Skin of body (tissue), 2 donors: ENCODE measurements around the gene MAP2K5. TPM values are rescaled to one million over a fixed set of nuclear protein-coding genes. Genes with fewer than 3 reads are reported as not detected.

ENCODE experiments used
- DNase-seq: peaks from one replicate; lab custom pipeline; 2025; lab: John Stamatoyannopoulos, UW
- total RNA-seq: library from RNA; depleted of rRNA; stranded (reverse); fragments of >200 nt; gene quantifications from one replicate; pipeline ENCODE4 v1.2.3, GENCODE V29; 2014

Gene MAP2K5
- total RNA-seq, 1 donor from 2014 or later: 12.2 TPM

- DNase-seq: no peak
Measured at GRCh38 chr15:67779549-67780111, 237.1 kb downstream of the MAP2K5 start.

DNA sequence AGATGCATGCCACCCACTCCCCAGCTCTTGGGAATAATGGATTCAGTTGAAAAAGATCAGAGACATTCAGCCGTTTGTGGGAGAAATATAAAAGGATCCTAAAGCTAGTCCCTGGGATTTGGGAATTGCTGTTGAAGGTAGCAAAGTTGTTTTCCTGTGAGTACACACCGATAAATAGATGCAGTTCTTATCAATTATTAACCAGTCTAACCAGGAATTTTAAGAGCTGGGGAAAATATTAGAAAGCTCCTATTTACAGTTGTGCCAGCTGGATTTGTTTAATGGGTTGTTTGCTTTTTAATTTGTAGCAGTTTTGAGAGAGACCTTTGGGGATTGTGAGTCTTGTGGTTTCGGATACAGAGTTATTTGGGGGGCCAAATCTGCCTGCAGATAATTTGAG is 238.6 kb downstream of the MAP2K5 start:
- no peak for DNase-seq

GRCh38 chr15:67781907-67782690 is 239.6 kb downstream of the MAP2K5 start:
- no peak for DNase-seq

DNA sequence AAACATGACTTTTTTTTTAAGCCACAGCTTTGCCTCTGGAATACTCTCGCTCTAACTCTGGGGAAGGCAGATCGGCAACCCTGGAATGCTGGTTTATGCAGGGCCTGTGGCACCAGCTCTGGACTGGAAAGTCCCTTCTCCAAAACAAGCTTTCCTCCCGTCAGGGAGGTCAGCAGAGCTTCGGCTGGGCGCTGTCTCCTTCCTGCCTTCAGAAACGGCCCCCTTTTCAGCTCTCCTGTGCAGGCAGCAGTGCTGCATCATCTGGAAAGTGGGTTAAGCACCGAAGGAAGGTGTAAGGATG is 240.1 kb downstream of the MAP2K5 start:
- DNase-seq: no peak

- DNase-seq: no peak
Measured at GRCh38 chr15:67783303-67783702, 240.8 kb downstream of the MAP2K5 start.

- DNase-seq: no peak
Measured at GRCh38 chr15:67784090-67784781, 241.7 kb downstream of the MAP2K5 start.

DNA sequence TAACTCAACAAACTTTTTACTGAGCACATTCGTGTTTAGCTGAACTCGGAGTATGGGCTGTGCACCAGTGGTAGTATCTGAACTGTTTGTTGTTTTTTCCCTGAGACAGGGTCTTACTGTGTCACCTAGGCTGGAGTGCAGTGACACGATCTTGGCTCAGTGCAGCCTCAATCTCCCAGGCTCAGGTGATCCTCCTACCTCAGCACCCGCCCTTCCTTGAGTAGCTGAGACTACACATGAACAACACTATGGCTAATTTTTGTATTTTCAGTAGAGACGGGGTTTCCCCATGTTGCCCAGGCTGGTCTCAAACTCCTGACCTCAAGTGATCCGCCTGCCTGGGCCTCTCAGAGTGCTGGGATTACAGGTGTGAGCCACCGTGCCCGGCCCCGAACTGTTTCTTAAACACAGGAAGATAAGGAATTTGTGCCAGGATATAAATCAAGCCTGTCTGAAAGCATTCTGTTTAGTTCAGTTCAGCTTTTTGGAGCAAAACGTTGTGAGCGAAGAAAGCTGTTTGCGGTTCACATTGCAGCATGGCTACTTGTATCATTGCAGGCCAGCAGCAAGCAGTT is 242.4 kb downstream of the MAP2K5 start:
- DNase-seq: no peak

- DNase-seq: no peak
Measured at GRCh38 chr15:67785431-67785830, 242.9 kb downstream of the MAP2K5 start.

- no peak for DNase-seq
Measured at GRCh38 chr15:67786646-67787045, 244.1 kb downstream of the MAP2K5 start.

- DNase-seq: no peak
Measured at GRCh38 chr15:67788986-67789385, 246.5 kb downstream of the MAP2K5 start.

GRCh38 chr15:67790610-67791319 is 248.3 kb downstream of the MAP2K5 start:
- DNase-seq: no peak

DNA sequence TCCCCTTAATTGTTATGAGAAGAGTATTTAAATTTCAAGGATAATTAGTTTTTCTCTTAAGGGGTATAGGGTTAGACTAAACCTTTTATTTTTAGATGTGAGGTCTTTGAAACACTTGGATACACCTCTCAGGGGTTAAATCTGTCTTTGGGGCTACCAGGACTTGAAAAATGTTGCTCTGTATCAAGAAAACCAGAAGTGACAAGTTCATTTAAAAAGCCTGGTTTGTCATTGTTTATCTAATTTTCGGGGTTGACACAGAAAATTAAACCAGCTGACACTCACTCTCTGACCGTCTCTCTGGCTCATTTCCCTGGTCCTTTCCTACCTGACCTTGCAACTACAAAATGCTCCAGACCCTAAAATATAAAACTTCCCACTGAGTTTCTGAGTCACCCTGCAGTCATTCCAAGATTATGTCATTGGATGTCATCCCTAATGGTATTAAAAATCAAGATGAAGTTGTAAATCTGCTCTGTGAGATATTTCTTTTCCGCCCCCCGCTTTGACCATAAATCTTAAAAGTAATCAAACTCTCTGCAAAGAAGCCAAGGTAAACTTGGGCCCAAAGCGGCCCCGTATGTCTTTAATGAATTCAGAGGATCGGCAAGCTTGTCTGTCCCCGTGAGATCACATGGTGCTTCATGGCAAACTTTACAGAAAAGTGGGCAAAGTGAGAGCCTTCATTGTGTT is 249.9 kb downstream of the MAP2K5 start:
- DNase-seq: peak; percentile 6

- no peak for DNase-seq
Measured at GRCh38 chr15:67794832-67795574, 252.5 kb downstream of the MAP2K5 start.

GRCh38 chr15:67796196-67797127 is 254.0 kb downstream of the MAP2K5 start:
- DNase-seq: no peak

DNA sequence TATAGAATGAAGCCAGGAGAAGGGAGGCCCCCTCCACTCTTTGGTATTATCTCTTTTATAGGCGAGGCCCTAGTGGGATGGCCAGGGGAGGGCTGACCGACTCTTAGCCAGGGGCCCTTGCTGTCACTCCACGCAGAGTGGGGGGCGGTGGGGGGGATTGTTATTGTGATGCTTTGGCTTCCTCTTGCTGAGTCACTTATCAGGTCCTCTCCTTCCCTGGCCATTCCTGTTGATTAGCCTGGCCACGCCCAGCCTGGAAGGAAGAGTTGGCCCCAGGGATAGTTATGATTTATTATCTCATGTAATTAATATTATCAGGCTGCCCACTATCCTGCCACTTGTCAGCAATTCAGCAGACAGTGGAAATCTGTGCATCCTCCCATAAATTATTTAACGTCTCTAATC is 257.3 kb downstream of the MAP2K5 start:
- DNase-seq: no peak

GRCh38 chr15:67801142-67801541 is 258.6 kb downstream of the MAP2K5 start:
- no peak for DNase-seq

DNA sequence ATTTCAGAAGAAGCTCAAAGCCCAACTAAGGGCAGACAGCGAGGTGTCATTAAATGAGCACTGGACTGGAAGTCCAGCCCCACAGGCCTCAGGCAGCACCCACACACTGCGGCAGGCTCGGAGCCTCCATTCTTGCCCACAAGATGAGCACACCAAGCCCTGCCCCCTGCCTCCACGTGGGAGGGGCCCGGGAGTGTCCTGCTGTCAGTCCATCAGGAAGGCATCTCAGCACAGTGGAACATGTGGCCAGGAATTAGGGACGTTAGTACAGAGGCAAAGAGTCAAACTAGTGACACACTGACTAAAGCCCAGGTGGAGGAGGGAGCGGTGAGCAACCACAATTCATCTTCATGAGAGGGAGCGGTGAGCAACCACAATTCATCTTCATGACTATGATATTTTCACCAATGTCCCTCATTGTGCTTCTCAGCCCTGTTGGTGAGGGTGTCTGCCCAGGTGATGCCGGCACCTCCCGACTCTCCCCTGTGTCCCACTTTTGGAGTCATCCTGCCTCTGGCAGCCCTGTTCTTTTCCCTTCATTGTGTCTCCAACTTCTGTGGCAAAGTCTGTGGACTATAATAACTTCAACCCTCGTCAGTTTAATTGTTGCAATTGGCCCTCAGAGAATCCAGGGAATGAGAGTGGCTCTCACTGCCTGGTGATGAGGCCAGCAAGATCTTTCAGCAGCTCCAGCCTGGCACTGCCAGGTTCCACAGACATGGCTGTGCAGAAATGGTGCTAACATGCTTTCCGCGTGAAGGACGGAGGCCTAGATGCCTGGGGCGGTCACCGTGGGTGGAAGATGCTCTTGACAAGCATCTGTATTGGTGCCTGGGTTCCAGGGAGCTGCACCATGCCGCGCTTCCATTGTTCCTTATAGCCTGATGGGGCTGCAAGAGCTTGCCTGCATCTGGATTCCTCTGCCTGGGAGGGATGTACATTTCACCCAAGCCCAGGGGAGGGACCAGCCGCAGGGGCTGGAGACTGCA is 259.7 kb downstream of the MAP2K5 start:
- DNase-seq: no peak

GRCh38 chr15:67803299-67803698 is 260.8 kb downstream of the MAP2K5 start:
- no peak for DNase-seq
